HEK293T (cell line): ENCODE data around the gene GCKR.

Experiments used
- CTCF ChIA-PET: fragments of 350-600 bp; formaldehyde crosslinking; extraction: SDS; loops from one replicate; lab custom pipeline; 2021; ENCODE audit warnings: antibody characterized with exemption, inconsistent platforms; lab: Yijun Ruan, JAX
- POLR2A ChIA-PET: fragments of 350-600 bp; formaldehyde crosslinking; extraction: SDS; loops from one replicate; lab custom pipeline; 2020; ENCODE audit warnings: antibody characterized with exemption, inconsistent platforms; lab: Yijun Ruan, JAX
- DNase-seq: peaks from one replicate; pipeline ENCODE4 v3.0.0; 2012; ENCODE audit warnings: mixed read lengths; ENCODE audit errors: extremely low spot score
- ARNT ChIP-seq: fragments of 450-650 bp; IDR thresholded peaks from 2 replicates; pipeline ENCODE4 v1.6.1; 2017; ENCODE audit warnings: mild to moderate bottlenecking
- BHLHE40 ChIP-seq: fragments of 450-650 bp; IDR thresholded peaks from 2 replicates; pipeline ENCODE4 v1.6.1; 2016; ENCODE audit warnings: mild to moderate bottlenecking, moderate library complexity, borderline replicate concordance
- CTBP1 ChIP-seq: fragments of 450-650 bp; IDR thresholded peaks from 2 replicates; pipeline ENCODE4 v1.6.1; 2016; ENCODE audit warnings: borderline replicate concordance
- ELF4 ChIP-seq: fragments of 450-650 bp; IDR thresholded peaks from 2 replicates; pipeline ENCODE4 v1.6.1; 2017; ENCODE audit warnings: antibody characterized with exemption
- FOXA1 ChIP-seq: fragments of 450-650 bp; IDR thresholded peaks from 2 replicates; pipeline ENCODE4 v1.6.1; 2016; ENCODE audit warnings: mild to moderate bottlenecking
- FOXK2 ChIP-seq: fragments of 450-650 bp; IDR thresholded peaks from 2 replicates; pipeline ENCODE4 v1.6.1; 2016; ENCODE audit warnings: mild to moderate bottlenecking
- FOXM1 ChIP-seq: fragments of 450-650 bp; IDR thresholded peaks from 2 replicates; pipeline ENCODE4 v1.6.1; 2017; ENCODE audit warnings: mild to moderate bottlenecking, borderline replicate concordance
- HDGF ChIP-seq: fragments of 450-650 bp; IDR thresholded peaks from 2 replicates; pipeline ENCODE4 v1.6.1; 2017; ENCODE audit warnings: antibody characterized with exemption, borderline replicate concordance
- L3MBTL2 ChIP-seq: fragments of 450-650 bp; conservative IDR thresholded peaks from 2 replicates; pipeline ENCODE4 v1.6.1; 2016; ENCODE audit warnings: mild to moderate bottlenecking
- LEF1 ChIP-seq: fragments of 450-650 bp; IDR thresholded peaks from 2 replicates; pipeline ENCODE4 v1.6.1; 2017; ENCODE audit warnings: mild to moderate bottlenecking, borderline replicate concordance
- NFRKB ChIP-seq: fragments of 450-650 bp; IDR thresholded peaks from 2 replicates; pipeline ENCODE4 v1.6.1; 2016; ENCODE audit warnings: mild to moderate bottlenecking, moderate library complexity
- SP1 ChIP-seq: fragments of 450-650 bp; IDR thresholded peaks from 2 replicates; pipeline ENCODE4 v1.6.1; 2017
- SUZ12 ChIP-seq: fragments of 450-650 bp; IDR thresholded peaks from 2 replicates; pipeline ENCODE4 v1.6.1; 2016; ENCODE audit warnings: mild to moderate bottlenecking
- TARDBP ChIP-seq: fragments of 450-650 bp; IDR thresholded peaks from 2 replicates; pipeline ENCODE4 v1.6.1; 2016
- ZNF384 ChIP-seq: fragments of 450-650 bp; IDR thresholded peaks from 2 replicates; pipeline ENCODE4 v1.6.1; 2016
- TF ChIP-seq, protein P1 (sequence below): fragments of 450-650 bp; IDR thresholded peaks from 2 replicates; pipeline ENCODE4 v1.6.1; 2016

Gene GCKR

GRCh38 chr2:27506587-27506986 is 9.9 kb downstream of the GCKR start:
- TF ChIP-seq SP1 (no peak), FOXM1 (no peak), ARNT (no peak), BHLHE40 (no peak), L3MBTL2 (no peak), CTBP1 (no peak), TARDBP (no peak), ELF4 (no peak), NFRKB (no peak), FOXA1 (no peak), ZNF384 (no peak), LEF1 (no peak), FOXK2 (no peak), HDGF (no peak), SUZ12 (no peak)
- TF ChIP-seq, protein P1, sequence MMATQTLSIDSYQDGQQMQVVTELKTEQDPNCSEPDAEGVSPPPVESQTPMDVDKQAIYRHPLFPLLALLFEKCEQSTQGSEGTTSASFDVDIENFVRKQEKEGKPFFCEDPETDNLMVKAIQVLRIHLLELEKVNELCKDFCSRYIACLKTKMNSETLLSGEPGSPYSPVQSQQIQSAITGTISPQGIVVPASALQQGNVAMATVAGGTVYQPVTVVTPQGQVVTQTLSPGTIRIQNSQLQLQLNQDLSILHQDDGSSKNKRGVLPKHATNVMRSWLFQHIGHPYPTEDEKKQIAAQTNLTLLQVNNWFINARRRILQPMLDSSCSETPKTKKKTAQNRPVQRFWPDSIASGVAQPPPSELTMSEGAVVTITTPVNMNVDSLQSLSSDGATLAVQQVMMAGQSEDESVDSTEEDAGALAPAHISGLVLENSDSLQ, result no peak
- ChIA-PET POLR2A (interaction anchor here (0.6 kb wide), 1 partner anchor 150 kb away, joined by 4 read pairs; no protein-coding TSS in a partner anchor), CTCF (no interaction called here)
- DNase-seq, result no peak

DNA sequence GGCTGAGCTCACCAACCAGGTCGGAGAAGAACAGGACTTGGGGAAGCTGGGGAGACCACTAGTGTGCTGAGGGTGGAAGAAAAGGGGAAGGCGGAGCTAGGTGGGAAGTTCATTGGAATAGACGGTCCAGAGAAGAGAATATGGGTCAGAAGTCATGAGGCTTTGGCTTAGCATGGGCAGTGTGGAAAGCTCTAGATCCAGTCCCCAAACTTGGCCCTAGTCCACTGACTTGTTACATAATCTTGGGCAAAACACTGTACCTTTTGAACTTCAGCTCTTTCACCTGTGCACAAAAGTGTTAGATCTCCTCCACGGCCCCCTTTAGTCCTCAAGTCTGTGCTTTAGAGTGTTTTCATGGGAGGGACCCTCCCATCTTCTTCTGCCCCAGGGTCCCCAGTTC is 10.7 kb downstream of the GCKR start:
- ChIA-PET POLR2A (interaction anchor here (0.6 kb wide), 1 partner anchor 149 kb away, joined by 4 read pairs; no protein-coding TSS in a partner anchor), CTCF (no interaction called here)
- DNase-seq, result no peak
- TF ChIP-seq HDGF (no peak), ELF4 (no peak), FOXA1 (no peak), FOXM1 (no peak), CTBP1 (no peak), TARDBP (no peak), L3MBTL2 (no peak), SUZ12 (no peak), ZNF384 (no peak), FOXK2 (no peak)
- TF ChIP-seq, protein P1, result no peak

DNA sequence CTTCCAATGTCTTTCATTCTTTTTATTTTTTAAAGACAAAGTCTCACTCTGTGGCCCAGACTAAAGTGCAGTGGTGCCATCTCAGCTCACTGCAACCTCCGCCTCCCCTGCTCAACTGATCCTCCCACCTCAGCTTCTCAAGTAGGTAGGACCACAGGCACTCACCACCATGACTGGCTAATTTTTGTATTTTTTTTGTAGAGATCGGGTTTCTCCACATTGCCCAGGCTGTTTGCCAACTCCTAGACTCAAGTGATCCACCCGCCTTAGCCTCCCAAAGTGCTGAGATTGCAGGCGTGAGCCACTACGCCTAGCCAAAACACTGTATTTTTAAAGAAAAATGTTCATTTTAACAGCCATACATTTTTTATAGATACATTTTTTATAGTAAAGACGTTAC is 12.7 kb downstream of the GCKR start:
- POLR2A ChIA-PET, result no interaction called here
- no peak for TF ChIP-seq NFRKB
- no peak for DNase-seq
- CTCF ChIA-PET, result no interaction called here

DNA sequence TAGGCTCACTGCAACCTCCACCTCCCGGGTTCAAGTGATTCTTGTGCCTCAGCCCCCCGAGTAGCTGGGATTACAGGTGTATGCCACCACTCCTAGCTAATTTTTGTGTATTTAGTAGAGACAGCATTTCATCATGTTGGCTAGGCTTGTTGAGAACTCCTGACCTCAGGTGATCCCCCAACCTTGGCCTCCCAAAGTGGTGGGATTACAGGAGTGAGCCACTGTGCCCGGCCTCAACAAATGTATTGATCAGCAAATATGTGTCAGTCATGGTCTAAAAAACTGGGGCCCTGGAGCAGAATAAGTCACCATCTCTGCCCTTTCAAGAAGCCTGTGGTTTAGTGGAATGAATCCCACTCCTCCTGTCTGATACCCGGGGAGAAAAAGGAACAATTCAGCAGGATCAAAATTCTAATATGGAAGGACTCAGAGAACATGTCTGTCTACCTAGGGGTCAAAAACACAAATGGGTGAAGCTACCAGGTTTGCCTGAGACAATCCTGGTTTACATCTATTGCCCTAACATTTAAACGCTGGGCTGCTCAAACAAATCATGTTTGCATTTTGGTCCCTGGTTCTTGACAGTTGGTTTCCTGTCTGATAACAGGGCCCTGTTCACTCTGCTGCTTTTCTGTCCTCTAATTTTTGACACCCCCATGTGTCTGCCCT is 21.6 kb downstream of the GCKR start:
- DNase-seq, result no peak
- TF ChIP-seq SP1 (no peak), FOXA1 (no peak), FOXM1 (no peak), TARDBP (no peak), ZNF384 (no peak), ELF4 (no peak), CTBP1 (no peak), HDGF (no peak), FOXK2 (no peak), BHLHE40 (no peak), ARNT (no peak), SUZ12 (no peak)
- TF ChIP-seq, protein P1, result no peak
- CTCF ChIA-PET, result no interaction called here
- POLR2A ChIA-PET, result no interaction called here

DNA sequence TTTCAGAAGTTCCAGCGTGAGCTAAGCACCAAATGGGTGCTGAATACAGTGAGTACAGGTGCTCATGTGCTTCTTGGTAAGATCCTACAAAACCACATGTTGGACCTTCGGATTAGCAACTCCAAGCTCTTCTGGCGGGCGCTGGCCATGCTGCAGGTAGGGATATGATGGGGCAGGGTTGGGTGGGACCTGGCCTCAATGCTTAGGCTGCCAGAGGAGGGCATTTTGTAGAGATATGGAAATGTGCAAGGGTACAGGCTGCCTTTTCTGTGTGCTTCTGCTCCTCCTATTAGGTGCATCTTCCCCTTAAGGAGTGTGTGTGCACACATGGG is 22.1 kb downstream of the GCKR start:
- no peak for DNase-seq
- no peak for TF ChIP-seq LEF1
- no peak for TF ChIP-seq FOXM1
- TF ChIP-seq BHLHE40, result no peak
- TF ChIP-seq CTBP1, result no peak
- TF ChIP-seq HDGF, result no peak
- ChIA-PET POLR2A (no interaction called here), CTCF (no interaction called here)

DNA sequence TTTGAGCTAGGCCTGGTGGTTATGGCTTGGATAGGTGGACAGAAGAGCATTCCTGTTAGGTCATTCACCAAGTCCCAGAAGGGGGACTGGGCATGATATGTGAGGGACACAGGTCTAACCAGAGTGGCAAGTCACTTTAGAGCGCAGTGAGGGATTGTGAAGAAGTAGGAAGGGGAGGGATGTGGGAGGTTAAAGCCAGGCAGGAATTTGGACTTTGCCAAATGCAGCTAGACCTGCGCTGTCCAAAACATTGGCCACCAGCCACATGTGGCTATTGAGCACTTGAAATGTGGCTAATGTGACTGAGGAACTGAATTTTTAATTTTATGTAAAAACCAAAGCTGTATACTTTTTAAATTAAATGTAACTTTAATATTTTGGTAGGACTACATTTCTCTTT is 23.7 kb downstream of the GCKR start:
- DNase-seq, result no peak
- TF ChIP-seq ZNF384 (no peak), NFRKB (no peak), FOXK2 (no peak), SUZ12 (no peak), SP1 (no peak), ELF4 (no peak)
- ChIA-PET CTCF (no interaction called here), POLR2A (no interaction called here)

DNA sequence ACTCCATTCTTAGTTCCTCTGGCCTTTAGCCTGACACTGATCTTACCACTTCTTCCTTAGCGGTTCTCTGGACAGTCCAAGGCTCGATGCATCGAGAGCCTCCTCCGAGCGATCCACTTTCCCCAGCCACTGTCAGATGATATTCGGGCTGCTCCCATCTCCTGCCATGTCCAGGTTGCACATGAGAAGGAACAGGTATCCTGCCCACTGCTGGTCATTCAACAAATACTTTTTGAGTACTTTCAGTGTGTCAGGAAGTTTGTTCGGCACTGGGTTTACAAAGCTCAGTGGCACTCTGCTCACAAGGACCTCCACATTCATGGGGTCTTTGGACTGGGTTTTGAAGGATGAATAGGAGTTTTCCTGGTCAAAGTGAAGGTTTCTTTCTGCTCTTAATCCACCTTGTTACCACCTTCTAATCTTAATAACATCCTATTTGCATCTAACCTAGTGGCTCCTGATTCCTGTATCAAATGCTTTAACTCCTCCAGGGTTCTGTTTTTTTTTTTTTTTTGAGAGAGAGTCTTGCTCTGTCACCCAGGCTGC is 25.8 kb downstream of the GCKR start:
- TF ChIP-seq LEF1 (no peak), FOXA1 (no peak)
- ChIA-PET CTCF (no interaction called here), POLR2A (no interaction called here)
- DNase-seq, result no peak
